Liver (tissue), 9 donors: ENCODE data around the gene WWOX. TPM values are rescaled to one million over a fixed set of nuclear protein-coding genes. Genes with fewer than 3 reads are reported as not detected.

ENCODE experiments used
- DNase-seq: peaks from one replicate; pipeline ENCODE4 v3.0.0-alpha.2; 2017; ENCODE audit warnings: low spot score
- H3K27ac ChIP-seq, 2 donors: one replicate each; pipeline ENCODE4 v1.7.0; 2013; ENCODE audit warnings: inconsistent platforms in 2 of 2, low read length in 2 of 2, control low read depth in 1 of 2, low read depth in 1 of 2, mild to moderate bottlenecking in 1 of 2
- H3K27me3 ChIP-seq, 4 donors: one replicate each; pipeline versions ENCODE4 v1.6.1 to v1.7.0; 2013; ENCODE audit warnings: low read length in 3 of 4, inconsistent platforms in 1 of 4, mild to moderate bottlenecking in 1 of 4, moderate library complexity in 1 of 4; ENCODE audit not compliant: control insufficient read depth in 4 of 4, insufficient read depth in 4 of 4
- H3K36me3 ChIP-seq, 4 donors: one replicate each; pipeline versions ENCODE4 v1.6.1 to v1.7.0; 2013; ENCODE audit warnings: low read length in 3 of 4, mild to moderate bottlenecking in 3 of 4, low read depth in 1 of 4, moderate library complexity in 1 of 4; ENCODE audit not compliant: control insufficient read depth in 4 of 4, insufficient read depth in 3 of 4
- H3K4me1 ChIP-seq, 4 donors: one replicate each; pipeline versions ENCODE4 v1.6.1 to v1.7.0; 2013; ENCODE audit warnings: low read length in 3 of 4, mild to moderate bottlenecking in 3 of 4, moderate library complexity in 1 of 4; ENCODE audit not compliant: control insufficient read depth in 4 of 4, insufficient read depth in 4 of 4
- H3K4me3 ChIP-seq, 3 donors: one replicate each; pipeline versions ENCODE4 v1.6.1 to v1.7.0; 2013; ENCODE audit warnings: low read length in 3 of 3, control low read depth in 1 of 3, low read depth in 1 of 3, mild to moderate bottlenecking in 1 of 3
- H3K9ac ChIP-seq, 2 donors: one replicate each; pipeline ENCODE4 v1.7.0; 2013; ENCODE audit warnings: low read length in 2 of 2, mild to moderate bottlenecking in 2 of 2, moderate library complexity in 2 of 2, control low read depth in 1 of 2, low read depth in 1 of 2
- H3K9me3 ChIP-seq, 4 donors: one replicate each; pipeline versions ENCODE4 v1.6.1 to v1.7.0; 2013; ENCODE audit warnings: low read length in 3 of 4; ENCODE audit not compliant: control insufficient read depth in 4 of 4
- EGR1 ChIP-seq, 2 donors: IDR thresholded peaks; 2 replicates each; pipeline ENCODE4 v1.6.1; 2016 to 2018; ENCODE audit warnings: antibody characterized with exemption in 2 of 2, low read depth in 2 of 2
- FOXA1 ChIP-seq: IDR thresholded peaks from 2 replicates; pipeline ENCODE4 v1.6.1; 2016; ENCODE audit warnings: antibody characterized with exemption
- FOXA2 ChIP-seq: IDR thresholded peaks from 2 replicates; pipeline ENCODE4 v1.6.1; 2016; ENCODE audit warnings: antibody characterized with exemption
- GABPA ChIP-seq, 2 donors: IDR thresholded peaks in 1 of 2; conservative IDR thresholded peaks in 1 of 2; 2 replicates each; pipeline ENCODE4 v1.6.1; 2016; ENCODE audit warnings: antibody characterized with exemption in 2 of 2, mild to moderate bottlenecking in 1 of 2, moderate library complexity in 1 of 2
- HNF4G ChIP-seq: IDR thresholded peaks from 2 replicates; pipeline ENCODE4 v1.6.1; 2016; ENCODE audit warnings: antibody characterized with exemption
- JUND ChIP-seq, 2 donors: IDR thresholded peaks; 2 replicates each; pipeline ENCODE4 v1.6.1; 2016; ENCODE audit warnings: antibody characterized with exemption in 2 of 2
- MAX ChIP-seq: IDR thresholded peaks from 2 replicates; pipeline ENCODE4 v1.6.1; 2016; ENCODE audit warnings: antibody characterized with exemption
- NR2F2 ChIP-seq: IDR thresholded peaks from 2 replicates; pipeline ENCODE4 v1.6.1; 2016; ENCODE audit warnings: antibody characterized with exemption
- REST ChIP-seq: IDR thresholded peaks from 2 replicates; pipeline ENCODE4 v1.6.1; 2016; ENCODE audit warnings: antibody characterized with exemption, mild to moderate bottlenecking
- RXRA ChIP-seq, 2 donors: IDR thresholded peaks; 2 replicates each; pipeline ENCODE4 v1.6.1; 2017 to 2018; ENCODE audit warnings: antibody characterized with exemption in 2 of 2, mild to moderate bottlenecking in 1 of 2
- SP1 ChIP-seq: IDR thresholded peaks from 2 replicates; pipeline ENCODE4 v1.6.1; 2018; ENCODE audit warnings: antibody characterized with exemption, mild to moderate bottlenecking
- TAF1 ChIP-seq: conservative IDR thresholded peaks from 2 replicates; pipeline ENCODE4 v1.6.1; 2016; ENCODE audit warnings: antibody characterized with exemption, mild to moderate bottlenecking
- YY1 ChIP-seq: IDR thresholded peaks from 2 replicates; pipeline ENCODE4 v1.6.1; 2016; ENCODE audit warnings: antibody characterized with exemption, mild to moderate bottlenecking
- ZBTB33 ChIP-seq: IDR thresholded peaks from 2 replicates; pipeline ENCODE4 v1.6.1; 2016; ENCODE audit warnings: antibody characterized with exemption
- WGBS: extraction: QIAGEN DNeasy Blood & Tissue Kit; methylation state at CpG from one replicate; pipeline ENCODE4 v1.1.7; 2013; 5-methylcytosine and 5-hydroxymethylcytosine counted together
- polyA plus RNA-seq, 2 donors: library from polyadenylated mRNA; stranded (reverse) in 1 of 2; unstranded in 1 of 2; fragments of 200-250 nt in 1 of 2; fragments of >200 nt in 1 of 2; fragmentation: Nextera tagmentation in 1 of 2; extraction: Ambion mirVana in 1 of 2; gene quantifications; one replicate each; pipeline versions ENCODE4 v1.2.1 to v1.2.3, GENCODE V29; 2013 to 2015
- total RNA-seq, 2 donors: library from RNA; depleted of rRNA; stranded (reverse); fragments of >200 nt; gene quantifications; one replicate each; pipeline ENCODE4 v1.2.3, GENCODE V29; 2014
- TF ChIP-seq, protein P1 (sequence below): fragments of 150-350 bp; IDR thresholded peaks from 2 replicates; pipeline ENCODE4 v1.5.1; 2017; ENCODE audit warnings: improper control_type of control experiment, low read depth, low read length; ENCODE audit not compliant: missing input control
- donor health status: healthy.
- donor health status: healthy.
- donor health status: healthy.
- donor health status: healthy.
- donor health status: healthy.

The WWOX gene
- total and polyA plus RNA-seq, 4 donors = 9.8 to 46.0 (median 15.3) TPM

- WGBS = 97% methylated on average over 6 of the region's 6 CpGs
- no peak for DNase-seq
- peak in 1 of 2 donors; percentile 12 for TF ChIP-seq JUND (IDR thresholded peaks at IDR 0.05)
- no peak for TF ChIP-seq ZBTB33
- TF ChIP-seq YY1 = no peak
- no peak for TF ChIP-seq REST
- TF ChIP-seq NR2F2 = no peak
- Histone ChIP-seq H3K4me3 (no peak overlapping the region), H3K9me3 (no peaks in the 10 kb centered on the region), H3K27me3 (no peaks in the 10 kb centered on the region), H3K36me3 (no peaks in the 10 kb centered on the region), H3K9ac (no peak overlapping the region), H3K4me1 (no peaks in the 10 kb centered on the region), H3K27ac (no peak overlapping the region)
Observed at GRCh38 chr16:78490847-78491246, 391.4 kb downstream of the WWOX start.

- Histone ChIP-seq H3K27me3 (no peaks in the 10 kb centered on the region), H3K27ac (no peak overlapping the region), H3K9me3 (no peaks in the 10 kb centered on the region), H3K9ac (no peak overlapping the region), H3K36me3 (no peaks in the 10 kb centered on the region), H3K4me1 (peaks cover 0 to 3% (median 2%) of the 10 kb centered on the region in 4 donors), H3K4me3 (no peak overlapping the region)
- TF ChIP-seq TAF1 = no peak
- TF ChIP-seq EGR1 (IDR thresholded peaks at IDR 0.05; ENCODE audit: low read depth in 2 of 2) = no peak
- no peak for TF ChIP-seq GABPA (IDR thresholded peaks at IDR 0.05 in 1 of 2, conservative IDR thresholded peaks at IDR 0.05 in 1 of 2)
- TF ChIP-seq, protein P1, sequence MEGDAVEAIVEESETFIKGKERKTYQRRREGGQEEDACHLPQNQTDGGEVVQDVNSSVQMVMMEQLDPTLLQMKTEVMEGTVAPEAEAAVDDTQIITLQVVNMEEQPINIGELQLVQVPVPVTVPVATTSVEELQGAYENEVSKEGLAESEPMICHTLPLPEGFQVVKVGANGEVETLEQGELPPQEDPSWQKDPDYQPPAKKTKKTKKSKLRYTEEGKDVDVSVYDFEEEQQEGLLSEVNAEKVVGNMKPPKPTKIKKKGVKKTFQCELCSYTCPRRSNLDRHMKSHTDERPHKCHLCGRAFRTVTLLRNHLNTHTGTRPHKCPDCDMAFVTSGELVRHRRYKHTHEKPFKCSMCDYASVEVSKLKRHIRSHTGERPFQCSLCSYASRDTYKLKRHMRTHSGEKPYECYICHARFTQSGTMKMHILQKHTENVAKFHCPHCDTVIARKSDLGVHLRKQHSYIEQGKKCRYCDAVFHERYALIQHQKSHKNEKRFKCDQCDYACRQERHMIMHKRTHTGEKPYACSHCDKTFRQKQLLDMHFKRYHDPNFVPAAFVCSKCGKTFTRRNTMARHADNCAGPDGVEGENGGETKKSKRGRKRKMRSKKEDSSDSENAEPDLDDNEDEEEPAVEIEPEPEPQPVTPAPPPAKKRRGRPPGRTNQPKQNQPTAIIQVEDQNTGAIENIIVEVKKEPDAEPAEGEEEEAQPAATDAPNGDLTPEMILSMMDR = no peak
- no peak for TF ChIP-seq SP1
- no peak for TF ChIP-seq RXRA (IDR thresholded peaks at IDR 0.05)
- no peak for TF ChIP-seq FOXA2
- no peak for TF ChIP-seq FOXA1
- TF ChIP-seq NR2F2 = no peak
- no peak for TF ChIP-seq MAX
- TF ChIP-seq REST = no peak
- TF ChIP-seq JUND (IDR thresholded peaks at IDR 0.05) = no peak
- no peak for TF ChIP-seq HNF4G
- DNase-seq = no peak
- WGBS = 98% methylated on average over 8 of the region's 8 CpGs
Observed at GRCh38 chr16:78493573-78493972, 394.1 kb downstream of the WWOX start.
